SK-N-MC (cell line): Measurements from ENCODE around the gene TWSG1.

Experiments
- FOXP2 ChIP-seq: optimal IDR thresholded peaks from 2 replicates; pipeline ENCODE3; 2011; ENCODE audit warnings: mild to moderate bottlenecking, moderate library complexity; ENCODE audit not compliant: insufficient read depth; ENCODE audit errors: extremely low read length, control extremely low read depth
- POLR2AphosphoS5 ChIP-seq: IDR thresholded peaks from 2 replicates; pipeline ENCODE4 v1.6.1; 2012; ENCODE audit warnings: mild to moderate bottlenecking, low read depth, low read length, borderline replicate concordance

GRCh38 chr18:9400197-9400596 is 65.6 kb downstream of the TWSG1 start:
- TF ChIP-seq POLR2AphosphoS5 (no peak), FOXP2 (no peak)
